GM12878 (cell line): ENCODE data around the gene CERKL. TPM values are rescaled to one million over a fixed set of nuclear protein-coding genes. Genes with fewer than 3 reads are reported as not detected.

Experiments
- ATAC-seq: fragments of 200-7000 bp; cut with Tn5 transposase; 3 replicates; pipeline ENCODE4 v1.9.1; 2020; ENCODE audit warnings: mild to moderate bottlenecking, moderate library complexity
- BruUV-seq: library from RNA; stranded (reverse); fragments of 400-500 nt; replicated peaks from 2 replicates; lab custom pipeline; 2021; lab: Mats Ljungman, UMichigan
- CTCF ChIA-PET: fragments of 300-600 bp; sonication (Branson Sonifier 250); formaldehyde crosslinking; extraction: SDS; loops from one replicate; lab custom pipeline; 2021; ENCODE audit warnings: inconsistent platforms; lab: Yijun Ruan, JAX
- POLR2A ChIA-PET: fragments of 350-600 bp; formaldehyde crosslinking; extraction: SDS; loops from one replicate; lab custom pipeline; 2021; ENCODE audit warnings: inconsistent platforms; lab: Charles Lee
- RAD21 ChIA-PET: fragments of 300-600 bp; sonication (Branson Sonifier 250); formaldehyde crosslinking; loops from one replicate; lab custom pipeline; 2023; ENCODE audit warnings: antibody characterized with exemption; ENCODE audit not compliant: unreplicated experiment; lab: Charles Lee
- SMC1A ChIA-PET: fragments of 300-600 bp; sonication (Branson Sonifier 250); formaldehyde crosslinking; loops from one replicate; lab custom pipeline; 2023; ENCODE audit not compliant: unreplicated experiment, uncharacterized antibody; lab: Charles Lee
- DNase-seq: peaks from one replicate; pipeline ENCODE4 v3.0.0-alpha.2; 2011; ENCODE audit warnings: low read depth, low spot score
- FAIRE-seq: peaks from 3 replicates; lab custom pipeline; 2011; peaks lifted over from hg19 to GRCh38; lab: Jason Lieb, UNC
- H2AFZ ChIP-seq: 2 replicates; pipeline ENCODE4 v1.6.0; 2011; ENCODE audit warnings: low read depth, low read length, control low read depth; ENCODE audit not compliant: control insufficient read depth
- H3K27ac ChIP-seq: 2 replicates; pipeline ENCODE4 v1.5.1; 2011; ENCODE audit warnings: control low read depth; ENCODE audit not compliant: control insufficient read depth, insufficient read depth
- H3K27me3 ChIP-seq, 2 experiments: replicated peaks in 1 of 2; 2 replicates each; pipeline versions ENCODE4 v1.6.0 to v1.6.1; 2011; ENCODE audit warnings: low read length in 1 of 2; ENCODE audit not compliant: control insufficient read depth in 2 of 2, insufficient read depth in 2 of 2
- H3K36me3 ChIP-seq, 2 experiments: 2 replicates each; pipeline ENCODE4 v1.5.1; 2011; ENCODE audit warnings: low read length in 1 of 2; ENCODE audit not compliant: control insufficient read depth in 2 of 2, insufficient read depth in 2 of 2
- H3K4me1 ChIP-seq: 2 replicates; pipeline ENCODE4 v1.6.1; 2011; ENCODE audit warnings: mild to moderate bottlenecking, low read length, moderate library complexity, mixed read lengths; ENCODE audit not compliant: control insufficient read depth, insufficient read depth
- H3K4me2 ChIP-seq: 2 replicates; pipeline ENCODE4 v1.6.0; 2011; ENCODE audit warnings: control low read depth; ENCODE audit not compliant: control insufficient read depth, insufficient read depth
- H3K4me3 ChIP-seq: fragments of 200-600 bp; sonication (generic); 2 replicates; pipeline ENCODE4 v1.5.1; 2016
- H3K79me2 ChIP-seq: 2 replicates; pipeline ENCODE4 v1.6.0; 2011; ENCODE audit warnings: low read length; ENCODE audit not compliant: control insufficient read depth, insufficient read depth
- H3K9ac ChIP-seq: 2 replicates; pipeline ENCODE4 v1.8.0; 2011; ENCODE audit warnings: low read length, control low read depth, mixed read lengths; ENCODE audit not compliant: control insufficient read depth, insufficient read depth
- H3K9me3 ChIP-seq: replicated peaks from 3 replicates; pipeline ENCODE4 v1.5.1; 2011; ENCODE audit warnings: mild to moderate bottlenecking, low read length; ENCODE audit not compliant: control insufficient read depth, insufficient read depth
- H4K20me1 ChIP-seq: 2 replicates; pipeline ENCODE4 v1.6.0; 2011; ENCODE audit not compliant: control insufficient read depth, insufficient read depth
- CHD4 ChIP-seq: fragments of 200-600 bp; sonication (generic); IDR thresholded peaks from 2 replicates; pipeline ENCODE4 v1.6.1; 2016; ENCODE audit warnings: mild to moderate bottlenecking
- SUZ12 ChIP-seq: fragments of 200-600 bp; sonication (generic); IDR thresholded peaks from one replicate; pipeline ENCODE4 v1.6.1; 2018; ENCODE audit warnings: antibody characterized with exemption, mild to moderate bottlenecking; ENCODE audit not compliant: unreplicated experiment
- TBL1XR1 ChIP-seq: IDR thresholded peaks from 2 replicates; pipeline ENCODE4 v1.6.1; 2012; ENCODE audit warnings: low read depth, low read length, improper control_type of control experiment
- WGBS: methylation state at CpG from one replicate; pipeline ENCODE4 v1.1.6; 2016; ENCODE audit warnings: low lambda C conversion rate; ENCODE audit not compliant: insufficient replicate concordance, insufficient coverage; ENCODE audit errors: missing lambda C conversion rate; 5-methylcytosine and 5-hydroxymethylcytosine counted together
- in situ Hi-C: fragments of 300-500 bp; cut with MboI; formaldehyde crosslinking; loops from 9 replicates; pipeline ENCODE4 v1.14.3; 2018; ENCODE audit warnings: mixed read lengths
- intact Hi-C: fragments of 100-400 bp; cut with micrococcal nuclease; formaldehyde crosslinking; loops from one replicate; pipeline ENCODE4 v1.14.2; 2022; ENCODE audit not compliant: unreplicated experiment
- polyA plus RNA-seq, 11 experiments: library from polyadenylated mRNA; depleted of rRNA in 4 of 11; unstranded in 6 of 11; stranded (reverse) in 5 of 11; fragments of >200 nt; fragmentation: Nextera tagmentation in 4 of 11; fragmentation: Illumina TruSeq in 1 of 11; extraction: Ambion mirVana in 4 of 11; extraction: Trizol in 1 of 11; gene quantifications; 1 replicate in 1 of 11; 2 replicates in 10 of 11; pipeline versions ENCODE4 v1.2.1 to v1.2.3, GENCODE V29; 2011 to 2016; ENCODE audit warnings: inconsistent platforms in 2 of 11, missing spikeins in 2 of 11, low read depth in 1 of 11
- total RNA-seq, 4 experiments: library from RNA; depleted of rRNA in 3 of 4; stranded (reverse); fragments of >200 nt in 3 of 4; fragmentation: Illumina TruSeq in 1 of 4; extraction: Trizol in 1 of 4; gene quantifications; 2 replicates each; pipeline versions ENCODE4 v1.2.1 to v1.2.3, GENCODE V29; 2013 to 2021
- TF ChIP-seq, protein P1 (sequence below): fragments of 450-650 bp; IDR thresholded peaks from 2 replicates; pipeline ENCODE4 v1.6.1; 2018; ENCODE audit warnings: mild to moderate bottlenecking, low read depth, moderate library complexity; ENCODE audit not compliant: partially characterized antibody
- TF ChIP-seq, protein P2 (sequence below): fragments of 450-650 bp; IDR thresholded peaks from 2 replicates; pipeline ENCODE4 v1.6.1; 2016; ENCODE audit warnings: mild to moderate bottlenecking

The CERKL gene
- total and polyA plus RNA-seq, 10 of the 15 experiments (the other 5 are each of a cell fraction or from before 2014, with no cell fraction given): 0.05 to 23.0 (median 6.0) TPM; not detected in 2

DNA sequence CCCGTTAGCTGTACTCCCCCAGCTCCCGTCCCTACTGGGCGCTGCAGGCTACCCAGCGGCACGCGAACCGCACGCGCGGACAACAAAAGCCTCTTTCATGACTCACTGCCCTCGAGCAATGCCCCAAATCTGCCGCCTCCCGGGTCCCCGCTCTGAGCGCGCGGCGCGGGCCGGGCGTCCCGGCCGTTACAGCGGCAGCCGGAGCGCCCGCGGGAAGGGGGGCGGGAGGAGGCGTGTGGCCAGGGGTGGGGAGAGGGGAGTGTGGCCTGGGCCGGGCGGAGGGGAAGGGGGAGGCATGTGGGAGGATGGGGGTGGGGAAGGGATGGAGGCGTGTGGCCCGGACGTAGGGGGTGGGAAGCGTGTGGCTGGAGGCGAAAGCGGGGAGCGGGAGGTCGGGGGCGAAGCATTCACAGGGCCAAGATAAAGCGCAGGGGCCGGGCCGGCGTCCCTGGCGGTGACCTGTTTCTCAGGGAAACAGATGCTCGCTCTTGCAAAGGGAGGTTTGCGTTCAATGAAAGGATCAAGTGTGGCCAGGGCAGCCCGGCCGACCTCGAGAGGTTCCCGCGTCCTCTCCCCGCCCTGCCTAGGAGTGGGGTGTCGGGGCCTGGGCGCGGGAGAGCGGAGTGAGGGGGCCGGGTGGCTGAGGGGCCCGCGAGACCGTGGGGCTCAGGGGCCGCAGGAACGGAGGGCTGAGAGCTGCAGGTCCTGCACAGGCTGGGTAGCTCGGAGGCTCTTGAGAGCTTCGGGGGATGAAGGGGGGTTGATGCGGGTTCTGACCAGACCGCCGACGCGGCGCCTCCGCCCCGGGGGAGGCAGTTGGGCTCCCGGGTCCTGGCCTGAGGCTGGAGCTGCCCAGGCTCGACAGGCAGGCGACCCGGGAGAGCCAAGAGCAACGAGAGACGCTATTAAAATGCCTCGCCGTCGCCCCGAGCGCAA, 26.9 kb upstream of the CERKL start:
- RAD21 ChIA-PET: no interaction called here
- Histone ChIP-seq H3K36me3 (no peaks in the 10 kb centered on the region), H3K4me2 (no peak overlapping the region), H3K27ac (no peak overlapping the region), H3K4me1 (no peaks in the 10 kb centered on the region), H3K27me3 (peaks cover 18 to 45% of the 10 kb centered on the region in 2 experiments), H3K9me3 (peaks cover 2% of the 10 kb centered on the region; the same call in 2 of the 3 replicates), H3K9ac (no peak overlapping the region), H2AFZ (no peak overlapping the region), H3K79me2 (no peaks in the 10 kb centered on the region), H3K4me3 (no peak overlapping the region), H4K20me1 (no peaks in the 10 kb centered on the region)
- POLR2A ChIA-PET: no interaction called here
- intact Hi-C loops: no loop called here
- BruUV-seq: no TSS peak
- in situ Hi-C loops: no loop called here
- WGBS: 27% methylated on average over 43 of the region's 85 CpGs
- TF ChIP-seq TBL1XR1: no peak
- peak; percentile 95 for TF ChIP-seq SUZ12
- TF ChIP-seq, protein P1, sequence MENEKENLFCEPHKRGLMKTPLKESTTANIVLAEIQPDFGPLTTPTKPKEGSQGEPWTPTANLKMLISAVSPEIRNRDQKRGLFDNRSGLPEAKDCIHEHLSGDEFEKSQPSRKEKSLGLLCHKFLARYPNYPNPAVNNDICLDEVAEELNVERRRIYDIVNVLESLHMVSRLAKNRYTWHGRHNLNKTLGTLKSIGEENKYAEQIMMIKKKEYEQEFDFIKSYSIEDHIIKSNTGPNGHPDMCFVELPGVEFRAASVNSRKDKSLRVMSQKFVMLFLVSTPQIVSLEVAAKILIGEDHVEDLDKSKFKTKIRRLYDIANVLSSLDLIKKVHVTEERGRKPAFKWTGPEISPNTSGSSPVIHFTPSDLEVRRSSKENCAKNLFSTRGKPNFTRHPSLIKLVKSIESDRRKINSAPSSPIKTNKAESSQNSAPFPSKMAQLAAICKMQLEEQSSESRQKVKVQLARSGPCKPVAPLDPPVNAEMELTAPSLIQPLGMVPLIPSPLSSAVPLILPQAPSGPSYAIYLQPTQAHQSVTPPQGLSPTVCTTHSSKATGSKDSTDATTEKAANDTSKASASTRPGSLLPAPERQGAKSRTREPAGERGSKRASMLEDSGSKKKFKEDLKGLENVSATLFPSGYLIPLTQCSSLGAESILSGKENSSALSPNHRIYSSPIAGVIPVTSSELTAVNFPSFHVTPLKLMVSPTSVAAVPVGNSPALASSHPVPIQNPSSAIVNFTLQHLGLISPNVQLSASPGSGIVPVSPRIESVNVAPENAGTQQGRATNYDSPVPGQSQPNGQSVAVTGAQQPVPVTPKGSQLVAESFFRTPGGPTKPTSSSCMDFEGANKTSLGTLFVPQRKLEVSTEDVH: no peak
- TF ChIP-seq CHD4: no peak
- TF ChIP-seq, protein P2, sequence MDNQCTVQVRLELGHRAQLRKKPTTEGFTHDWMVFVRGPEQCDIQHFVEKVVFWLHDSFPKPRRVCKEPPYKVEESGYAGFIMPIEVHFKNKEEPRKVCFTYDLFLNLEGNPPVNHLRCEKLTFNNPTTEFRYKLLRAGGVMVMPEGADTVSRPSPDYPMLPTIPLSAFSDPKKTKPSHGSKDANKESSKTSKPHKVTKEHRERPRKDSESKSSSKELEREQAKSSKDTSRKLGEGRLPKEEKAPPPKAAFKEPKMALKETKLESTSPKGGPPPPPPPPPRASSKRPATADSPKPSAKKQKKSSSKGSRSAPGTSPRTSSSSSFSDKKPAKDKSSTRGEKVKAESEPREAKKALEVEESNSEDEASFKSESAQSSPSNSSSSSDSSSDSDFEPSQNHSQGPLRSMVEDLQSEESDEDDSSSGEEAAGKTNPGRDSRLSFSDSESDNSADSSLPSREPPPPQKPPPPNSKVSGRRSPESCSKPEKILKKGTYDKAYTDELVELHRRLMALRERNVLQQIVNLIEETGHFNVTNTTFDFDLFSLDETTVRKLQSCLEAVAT: no peak
- CTCF ChIA-PET: interaction anchor here (0.7 kb wide), 1 partner anchor 32 kb away, joined by 3 read pairs; no protein-coding TSS in a partner anchor
- ATAC-seq (no peak), FAIRE-seq (no peak), DNase-seq (no peak)
- SMC1A ChIA-PET: no interaction called here
